HG02884 (cell line): ENCODE data around the gene SIVA1.

ENCODE experiments used
- ATAC-seq: cut with Tn5 transposase; IDR thresholded peaks from one replicate; pipeline ENCODE4 v1.9.1; 2021; ENCODE audit warnings: mild to moderate bottlenecking, moderate library complexity; ENCODE audit not compliant: unreplicated experiment

The SIVA1 gene

DNA sequence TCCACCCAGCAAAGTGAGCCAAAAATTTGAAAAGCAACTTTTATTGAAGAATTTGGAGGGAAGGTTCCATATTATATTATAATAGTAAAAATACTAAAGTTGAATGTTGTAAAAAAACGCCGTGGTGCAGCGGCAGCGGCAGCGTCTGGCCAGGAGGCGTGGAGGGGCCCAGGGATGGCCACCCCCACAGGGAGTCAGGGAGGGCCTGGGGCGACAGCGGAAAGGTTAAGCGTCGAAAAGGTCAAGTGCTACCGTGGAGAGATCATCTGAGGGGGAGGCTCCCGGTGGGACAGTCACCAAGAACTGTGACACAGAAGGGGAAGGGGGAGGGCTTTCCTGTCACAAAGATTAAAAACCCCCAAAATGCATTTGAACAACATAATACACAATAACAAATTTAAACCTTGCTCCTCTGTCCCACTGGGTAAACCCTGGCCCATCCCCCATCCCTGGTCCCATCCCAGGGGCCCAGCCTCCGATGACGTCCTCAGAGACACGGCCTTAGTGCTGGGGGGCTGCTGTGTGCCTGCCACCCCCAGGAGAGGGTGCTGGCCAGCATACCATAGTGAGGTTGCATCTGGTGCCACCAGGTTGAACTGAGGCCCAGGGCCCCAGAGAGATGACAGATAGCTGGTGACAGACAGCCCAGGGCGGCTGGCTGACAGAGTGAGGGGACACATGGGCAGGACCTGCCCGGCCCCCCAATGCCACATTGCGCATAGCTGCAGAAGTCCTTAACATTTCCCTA lies 16.6 kb downstream of the SIVA1 start:
- no peak for ATAC-seq

DNA sequence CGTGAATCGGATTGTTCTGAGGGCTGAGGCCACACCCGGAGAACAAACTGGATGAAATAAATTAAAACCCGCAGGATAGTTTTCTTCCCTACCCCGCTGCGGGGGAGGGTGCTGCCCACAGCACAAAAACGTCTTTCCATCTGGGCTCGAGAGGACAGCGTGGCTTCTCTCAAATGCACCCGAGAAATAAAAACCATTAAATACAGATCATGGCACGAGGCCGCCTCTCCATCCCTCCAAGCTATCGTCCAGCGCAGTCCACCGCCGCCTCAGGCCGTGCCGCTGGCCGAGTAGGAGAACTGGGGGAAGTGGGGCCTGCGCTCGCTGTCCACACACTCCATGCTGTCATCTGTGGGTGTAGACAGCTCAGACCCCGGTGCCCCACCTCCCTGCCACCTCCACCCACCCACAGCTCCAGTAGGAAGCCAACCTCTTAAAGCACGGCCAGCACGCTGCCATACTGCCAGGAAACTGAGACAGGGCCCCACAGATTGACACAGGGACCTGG lies 17.2 kb downstream of the SIVA1 start:
- no peak for ATAC-seq

DNA sequence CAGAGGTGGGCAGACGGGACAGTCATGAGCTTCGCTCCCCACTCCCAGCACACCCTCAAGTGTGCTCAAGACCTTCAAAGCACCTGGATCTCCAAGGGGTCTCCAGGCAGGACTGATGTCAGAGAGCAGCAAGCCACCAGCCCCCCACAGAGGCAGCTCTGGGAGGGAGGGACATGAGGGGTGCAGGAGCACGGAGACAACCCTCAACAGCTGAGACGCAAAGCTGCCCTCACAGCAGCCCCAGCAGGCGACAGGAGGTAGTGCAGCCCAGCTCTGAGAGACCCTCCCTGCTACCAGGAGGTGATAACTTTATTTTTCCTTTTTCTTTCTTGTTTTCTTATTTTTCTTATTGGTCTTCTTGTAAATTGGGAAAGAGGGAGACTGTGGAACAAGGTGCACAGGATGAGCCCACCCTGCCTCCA lies 17.9 kb downstream of the SIVA1 start:
- no peak for ATAC-seq

DNA sequence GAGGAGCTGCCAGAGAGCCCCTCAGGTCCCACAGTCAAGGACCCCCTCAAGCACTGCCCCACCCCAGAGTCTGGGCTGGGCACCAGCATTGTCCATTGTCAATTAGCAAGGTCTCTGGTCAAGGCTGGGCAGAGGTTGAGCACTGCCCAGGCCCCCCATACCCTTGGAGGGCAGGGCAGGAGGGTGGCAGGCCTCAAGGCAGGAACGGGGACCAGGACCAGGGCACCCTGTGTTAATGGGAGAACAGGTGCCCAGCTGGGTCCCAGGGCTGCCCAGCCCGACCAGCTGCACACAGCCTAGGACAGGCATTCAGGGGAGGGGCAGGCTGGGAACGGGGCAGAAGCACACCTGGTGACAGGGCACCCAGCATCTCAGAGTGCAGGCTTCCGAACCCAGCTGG lies 18.4 kb downstream of the SIVA1 start:
- no peak for ATAC-seq

DNA sequence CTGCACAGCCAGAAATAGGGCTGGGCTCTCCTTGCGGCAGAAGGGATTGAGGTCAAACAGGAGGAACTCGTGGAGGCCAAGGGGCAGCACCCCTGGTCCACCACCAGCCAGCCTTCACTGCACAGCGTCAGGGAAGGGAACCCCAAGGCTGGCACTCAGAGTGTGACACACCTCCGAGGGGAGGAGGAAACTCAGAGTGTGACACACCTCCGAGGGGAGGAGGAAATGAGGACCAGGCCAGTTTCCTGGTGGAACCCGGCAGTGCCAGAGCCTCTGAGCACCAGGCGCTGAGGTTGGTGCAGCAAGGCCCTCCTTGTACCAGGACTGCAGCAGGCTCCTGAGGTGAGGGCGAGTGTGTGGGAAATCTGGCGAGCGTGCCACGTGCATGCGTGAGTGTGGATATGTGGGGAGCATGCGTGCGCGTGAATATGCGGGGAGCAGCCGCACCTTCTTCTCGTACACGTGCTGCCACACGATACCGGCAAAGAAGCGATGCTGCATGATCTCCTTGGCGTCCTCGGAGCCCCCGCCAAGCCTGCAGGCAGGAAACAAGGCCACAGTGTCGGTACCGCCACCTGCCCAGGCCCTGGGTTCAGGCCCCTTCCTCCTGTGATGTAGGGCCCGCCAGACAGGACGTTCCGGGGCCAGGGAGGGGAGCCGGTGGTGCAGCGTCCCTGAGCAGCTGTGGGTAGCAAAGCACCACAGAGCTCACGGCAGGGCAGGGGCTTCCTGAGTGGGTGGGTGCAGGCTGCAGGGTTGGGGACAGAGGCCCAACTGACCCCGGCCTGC lies 19.2 kb downstream of the SIVA1 start:
- no peak for ATAC-seq

- ATAC-seq: no peak
These were observed 20.0 kb downstream of the SIVA1 start for GRCh38 chr14:104772707-104773504.

GRCh38 chr14:104773505-104774452 lies 20.8 kb downstream of the SIVA1 start:
- no peak for ATAC-seq

GRCh38 chr14:104774453-104775072 lies 21.6 kb downstream of the SIVA1 start:
- no peak for ATAC-seq

DNA sequence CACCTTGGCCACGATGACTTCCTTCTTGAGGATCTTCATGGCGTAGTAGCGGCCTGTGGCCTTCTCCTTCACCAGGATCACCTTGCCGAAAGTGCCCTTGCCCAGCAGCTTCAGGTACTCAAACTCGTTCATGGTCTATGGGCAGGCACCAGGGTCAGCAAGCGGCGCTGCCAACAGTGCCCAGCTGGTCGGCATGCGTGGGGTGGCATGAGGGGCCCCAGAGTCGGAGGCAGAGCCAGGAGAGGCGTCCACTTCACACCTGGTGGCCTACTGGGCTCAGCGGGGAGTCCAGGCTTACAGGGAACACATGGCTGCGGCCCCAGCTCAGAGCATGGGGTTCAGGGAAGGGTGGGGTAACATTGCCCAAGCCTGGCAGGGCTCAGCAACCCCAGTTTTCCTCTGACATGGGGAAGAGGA lies 22.1 kb downstream of the SIVA1 start:
- no peak for ATAC-seq

- no peak for ATAC-seq
These were observed 23.5 kb downstream of the SIVA1 start for GRCh38 chr14:104776481-104776880.

DNA sequence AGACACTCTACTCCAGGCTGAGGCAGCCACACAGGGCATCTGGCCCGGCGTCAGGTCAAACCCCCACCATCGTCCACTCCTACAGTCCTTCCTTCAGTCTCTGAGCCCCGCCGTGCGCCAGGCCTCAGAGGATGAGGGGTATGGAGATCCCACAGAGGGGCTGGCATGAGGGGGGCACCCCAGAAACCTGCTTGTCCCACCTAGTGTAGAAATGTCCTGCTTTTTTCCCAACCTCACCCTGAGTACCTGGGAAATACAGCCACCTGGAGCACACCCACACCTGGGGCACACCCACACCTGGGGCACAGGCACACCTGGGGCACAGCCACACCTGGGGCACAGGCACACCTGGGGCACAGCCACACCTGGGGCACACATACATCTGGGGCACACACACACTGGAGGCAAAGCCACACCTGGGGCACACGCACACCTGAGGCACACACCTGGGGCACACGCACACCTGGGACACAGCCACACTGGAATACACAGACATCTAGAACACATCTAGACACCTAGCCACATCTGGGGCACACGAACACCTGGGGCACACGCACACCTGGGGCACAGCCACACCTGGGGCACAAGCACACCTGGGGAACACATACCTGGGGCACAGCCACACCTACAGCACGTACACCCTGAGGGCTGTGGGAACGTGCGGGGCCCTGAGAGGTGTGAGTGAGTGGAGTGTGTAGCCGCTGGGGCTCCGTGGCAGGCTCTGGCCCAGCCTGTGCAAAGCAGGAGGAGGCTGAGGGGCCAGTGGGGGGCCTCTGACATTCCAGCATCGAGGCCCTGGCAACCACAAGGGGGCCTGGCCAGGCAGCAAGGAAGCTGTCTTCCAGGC lies 24.2 kb downstream of the SIVA1 start:
- no peak for ATAC-seq

GRCh38 chr14:104777808-104778249 lies 24.9 kb downstream of the SIVA1 start:
- no peak for ATAC-seq

- no peak for ATAC-seq
These were observed 25.9 kb downstream of the SIVA1 start for GRCh38 chr14:104778694-104779331.

GRCh38 chr14:104779776-104780512 lies 27.0 kb downstream of the SIVA1 start:
- ATAC-seq: no peak

DNA sequence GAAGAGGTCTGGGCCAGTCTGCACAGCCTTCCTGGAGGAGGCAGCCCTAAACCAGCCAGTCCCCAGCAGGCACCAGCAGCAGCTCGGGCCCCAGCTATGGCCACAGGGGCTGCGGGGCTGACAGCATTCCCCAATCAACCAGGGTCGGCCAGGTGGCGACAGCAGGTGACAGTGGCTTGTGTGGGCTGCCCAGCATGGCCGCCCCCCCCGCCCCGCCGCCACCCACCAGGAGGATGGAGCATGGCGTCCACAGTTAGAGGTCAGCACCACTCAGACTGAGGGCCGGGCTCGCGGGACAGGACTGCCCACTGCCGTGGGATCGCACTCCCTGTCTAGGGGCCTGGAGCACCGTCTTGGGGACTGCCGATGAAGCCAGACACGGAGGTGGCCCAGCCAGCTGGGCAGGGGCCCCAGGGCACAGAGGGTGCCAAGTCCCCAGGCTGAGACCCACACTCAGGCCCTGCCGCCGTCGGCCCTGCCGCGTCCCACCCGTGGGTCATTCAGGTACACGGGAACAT lies 27.6 kb downstream of the SIVA1 start:
- ATAC-seq: no peak

- no peak for ATAC-seq
These were observed 28.5 kb downstream of the SIVA1 start for GRCh38 chr14:104781271-104782077.
